GM12892 (cell line): ENCODE data around the gene CFAP97.

Experiments used
- POLR2A ChIP-seq: IDR thresholded peaks from 2 replicates; pipeline ENCODE4 v1.6.1; 2011; ENCODE audit warnings: low read depth, low read length, control low read depth
- POLR2AphosphoS5 ChIP-seq: IDR thresholded peaks from 2 replicates; pipeline ENCODE4 v1.6.1; 2011; ENCODE audit warnings: low read depth, low read length, control low read depth
- TAF1 ChIP-seq: IDR thresholded peaks from 2 replicates; pipeline ENCODE4 v1.6.1; 2011; ENCODE audit warnings: low read depth, mild to moderate bottlenecking, control low read depth, low read length, borderline replicate concordance

- no peak for TF ChIP-seq TAF1
- no peak for TF ChIP-seq POLR2AphosphoS5
- TF ChIP-seq POLR2A = no peak
Measured at GRCh38 chr4:185145572-185145971, 58.2 kb downstream of the CFAP97 start.
